GM19463 (cell line): ENCODE results near the gene CD300A.
A peak's percentile ranks its signal among the peaks of the same experiment; 100 is the strongest.

Experiments
- ATAC-seq: cut with Tn5 transposase; IDR thresholded peaks from one replicate; pipeline ENCODE4 v1.9.1; 2021; ENCODE audit warnings: mild to moderate bottlenecking, moderate library complexity; ENCODE audit not compliant: unreplicated experiment

CD300A gene

DNA sequence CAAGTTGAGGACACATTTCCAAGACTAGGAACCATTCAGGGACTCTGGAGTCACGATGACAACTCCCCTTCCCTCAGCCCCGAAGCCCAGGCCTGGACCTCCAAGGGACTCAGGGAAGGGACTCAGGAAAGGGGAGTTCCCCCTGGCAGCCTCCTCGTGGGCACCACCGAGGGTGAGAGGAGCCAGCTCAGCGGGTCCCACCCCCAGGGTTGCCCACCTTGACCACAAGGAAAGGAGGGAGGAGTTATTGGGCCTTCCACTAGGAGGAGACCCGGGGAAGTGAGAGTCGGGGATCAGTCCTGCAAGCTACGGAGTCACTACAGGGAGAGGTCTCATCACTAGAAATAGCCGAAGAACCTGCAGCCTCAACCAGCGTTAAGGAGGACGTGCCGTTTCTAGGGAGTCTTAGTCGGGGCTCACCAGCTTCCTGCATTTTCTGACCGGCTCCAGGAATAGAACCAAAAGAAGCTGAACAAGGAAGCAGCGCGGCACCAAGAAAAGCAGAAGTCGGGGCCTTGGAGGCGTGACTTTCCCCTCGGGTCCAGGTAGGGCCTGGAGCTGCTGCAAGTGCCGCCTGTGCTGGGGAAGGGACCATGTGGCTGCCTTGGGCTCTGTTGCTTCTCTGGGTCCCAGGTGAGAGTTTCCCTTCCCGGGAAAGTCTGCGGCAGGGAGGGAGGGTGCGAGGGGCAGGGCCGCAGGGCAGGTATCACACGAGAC lies at the start of gene CD300A:
CD300A (plus strand) TSS at position 524 of the 717 bp plus-strand sequence; CDS start at position 594, 70 bp downstream.
- ATAC-seq, result no peak

DNA sequence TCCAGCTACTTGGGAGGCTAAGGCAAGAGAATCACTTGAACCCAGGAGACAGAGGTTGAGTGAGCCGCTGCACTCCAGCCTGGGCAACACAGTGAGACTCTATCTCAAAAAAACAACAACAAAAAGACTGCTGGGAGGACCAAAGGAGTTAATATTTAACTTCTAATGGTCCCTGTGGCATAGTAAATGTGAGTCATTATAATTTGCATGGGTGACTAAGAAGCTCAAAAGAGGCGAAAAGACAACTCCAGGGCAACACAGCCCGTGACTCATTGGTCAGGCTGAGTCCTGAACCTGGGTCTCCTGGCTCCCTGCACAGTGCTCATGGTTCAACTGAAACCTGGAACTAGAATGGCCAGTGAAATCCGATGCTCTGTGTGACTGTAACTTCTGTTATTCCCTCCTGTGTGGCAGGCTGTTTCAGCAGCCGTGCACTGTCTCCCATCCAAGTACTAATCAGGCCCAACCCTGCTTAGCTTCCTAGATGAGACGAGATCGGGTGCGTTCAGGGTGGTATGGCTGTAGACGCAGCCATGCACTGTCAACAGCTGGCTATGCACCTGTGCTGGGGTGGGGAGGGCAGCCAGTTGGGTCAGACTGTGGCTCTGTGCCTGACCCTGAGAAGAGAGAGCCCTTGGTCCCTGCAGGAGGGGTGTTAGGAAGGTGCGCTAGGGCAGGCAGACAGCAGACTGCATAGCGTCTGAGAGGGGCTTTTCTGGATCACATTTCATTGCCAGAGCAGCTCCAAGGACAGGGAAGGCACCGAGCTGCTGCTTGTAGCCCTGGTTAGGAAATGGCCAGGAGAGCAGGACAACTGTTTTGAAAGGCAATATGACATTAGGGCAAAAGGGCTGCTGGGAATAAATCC lies 49.0 kb upstream of the CD300A start:
- ATAC-seq, result peak; percentile 82

DNA sequence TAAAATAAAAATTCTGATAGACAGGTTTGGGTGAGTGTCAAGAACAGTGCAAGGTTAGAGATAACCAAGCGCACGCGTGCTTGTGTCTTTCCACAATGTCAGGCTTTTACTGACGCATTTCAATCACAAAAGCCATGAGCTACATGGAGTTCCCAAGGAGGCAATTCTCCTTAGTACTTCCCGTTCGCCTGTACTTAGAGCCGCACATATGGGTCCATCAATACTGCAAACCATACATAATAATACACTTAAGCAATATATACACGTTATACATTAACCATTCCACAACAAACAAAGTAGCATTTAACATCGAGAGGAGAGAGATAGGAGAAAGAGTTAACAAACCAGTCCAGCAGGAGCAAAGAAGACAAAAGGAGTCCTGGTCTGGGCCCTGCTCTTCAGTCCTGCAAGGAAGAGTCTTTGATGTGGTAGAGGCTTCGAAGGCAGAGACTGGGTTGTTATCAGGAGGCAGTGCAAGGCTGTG lies 46.5 kb upstream of the CD300A start:
- ATAC-seq, result no peak

DNA sequence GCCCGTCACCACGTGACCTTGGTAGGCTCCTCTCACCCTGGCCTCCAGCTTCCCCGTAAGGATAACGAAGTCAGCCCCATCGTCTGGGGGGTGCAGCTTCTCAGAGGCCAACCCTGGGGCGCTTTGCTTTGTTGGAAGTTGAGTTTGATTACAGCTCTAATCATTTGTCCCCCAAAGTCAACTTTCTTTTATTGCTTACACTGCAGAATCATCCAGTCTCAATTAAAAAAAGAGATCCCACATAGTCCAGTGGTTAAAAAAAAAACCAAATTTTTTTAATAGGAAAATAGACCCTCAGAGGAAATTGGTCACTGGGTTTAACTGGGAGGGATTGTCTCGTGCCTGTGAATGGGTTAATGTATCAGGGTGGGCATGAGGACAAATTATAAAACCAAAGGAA lies 42.3 kb upstream of the CD300A start:
- ATAC-seq, result no peak

DNA sequence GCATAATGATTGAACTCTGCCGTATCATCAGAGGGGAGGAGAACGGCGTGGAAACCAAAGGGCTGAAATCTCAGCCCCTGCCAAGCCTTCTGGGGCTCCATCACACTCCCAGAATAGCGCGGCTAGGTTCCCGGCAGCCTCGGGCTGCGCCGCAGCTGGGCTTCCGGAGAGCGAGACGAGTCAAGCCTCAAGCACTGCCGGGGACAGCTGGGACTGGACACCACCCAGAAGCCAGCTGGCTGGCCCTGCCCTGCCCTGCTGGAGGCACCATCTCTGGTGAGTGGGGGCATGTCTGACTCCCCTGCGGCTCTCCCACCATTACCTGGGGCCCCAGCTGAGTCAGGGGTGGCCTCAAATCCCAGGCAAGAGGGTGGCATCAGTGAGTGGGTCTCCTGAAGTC lies 41.8 kb upstream of the CD300A start:
- no peak for ATAC-seq

DNA sequence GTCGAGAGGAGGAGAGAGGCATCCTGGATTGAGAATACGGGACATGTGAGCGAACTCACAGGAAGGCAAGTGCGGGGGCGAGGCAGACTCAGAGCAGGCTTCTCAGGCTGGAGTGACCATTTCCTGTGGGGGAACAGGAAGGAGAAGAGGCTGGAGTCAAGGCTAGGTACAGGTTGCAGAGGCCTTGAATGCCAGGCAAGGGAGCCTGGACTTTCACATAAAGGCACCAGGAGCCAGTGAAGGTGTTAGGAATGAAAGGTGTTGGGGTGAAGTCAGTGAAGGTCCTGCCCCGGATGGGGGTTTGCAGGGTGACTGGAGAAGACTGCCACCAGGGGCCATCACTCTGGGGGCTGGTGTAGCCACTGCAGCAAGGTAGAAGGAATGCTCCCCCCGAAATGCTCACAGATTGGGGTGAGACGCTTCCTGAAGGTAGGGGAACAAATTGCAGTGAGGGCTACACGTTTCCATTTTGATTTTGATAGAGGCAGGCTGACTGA lies 39.8 kb upstream of the CD300A start:
- ATAC-seq, result no peak

DNA sequence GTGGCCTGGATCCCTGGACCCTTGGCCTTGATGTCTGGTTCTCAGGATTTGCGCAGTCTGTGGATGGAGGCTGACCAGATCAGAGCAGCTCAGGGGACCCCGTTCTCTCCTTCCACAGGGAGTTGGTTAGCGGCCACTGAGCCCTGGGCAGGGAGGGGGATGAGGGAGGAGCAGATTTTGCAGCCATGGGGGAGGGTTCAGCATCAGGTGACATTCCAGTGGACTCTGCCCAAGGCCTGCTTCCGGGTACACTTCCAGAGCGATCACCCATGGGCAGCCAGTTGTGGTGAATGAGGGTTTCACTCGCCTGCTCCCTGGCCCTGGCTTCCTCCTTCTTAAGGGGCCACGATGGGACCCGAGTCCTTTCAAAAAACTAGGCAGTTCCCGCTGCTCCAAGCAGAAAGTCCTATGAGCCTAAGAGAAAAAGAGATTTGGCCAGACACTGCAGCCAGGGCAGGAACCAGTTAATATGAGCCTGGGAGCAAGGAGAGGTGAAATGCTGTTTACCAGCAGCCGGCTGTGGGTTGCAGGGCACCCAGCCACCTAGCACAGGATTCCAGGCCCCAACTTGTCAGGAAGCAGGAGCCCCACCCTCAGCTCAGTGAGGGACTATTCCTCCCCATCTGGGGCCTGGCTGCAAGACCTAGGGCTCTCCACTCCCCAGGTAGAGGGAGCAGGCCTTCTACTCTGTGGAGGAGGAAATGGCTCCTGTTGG lies 39.2 kb upstream of the CD300A start:
- no peak for ATAC-seq

DNA sequence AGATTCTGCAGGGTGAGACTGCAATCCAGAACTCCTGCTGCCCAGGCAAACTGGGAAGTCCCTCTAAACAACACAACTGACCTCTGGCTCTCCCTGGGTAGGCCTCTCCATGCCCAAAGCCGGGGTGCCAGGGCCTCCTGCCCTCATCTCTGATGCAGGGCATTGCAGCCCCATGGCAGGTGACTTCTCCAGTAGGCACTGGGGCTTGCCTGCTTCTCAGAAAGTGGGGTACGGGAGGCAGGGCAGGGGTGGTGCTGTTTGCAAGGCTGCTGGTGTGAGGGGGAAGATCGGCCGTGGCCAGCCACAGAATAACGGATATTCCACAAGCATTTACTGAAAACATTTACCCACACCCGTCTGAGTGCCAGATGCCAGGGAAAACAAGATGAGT lies 38.7 kb upstream of the CD300A start:
- ATAC-seq, result no peak

DNA sequence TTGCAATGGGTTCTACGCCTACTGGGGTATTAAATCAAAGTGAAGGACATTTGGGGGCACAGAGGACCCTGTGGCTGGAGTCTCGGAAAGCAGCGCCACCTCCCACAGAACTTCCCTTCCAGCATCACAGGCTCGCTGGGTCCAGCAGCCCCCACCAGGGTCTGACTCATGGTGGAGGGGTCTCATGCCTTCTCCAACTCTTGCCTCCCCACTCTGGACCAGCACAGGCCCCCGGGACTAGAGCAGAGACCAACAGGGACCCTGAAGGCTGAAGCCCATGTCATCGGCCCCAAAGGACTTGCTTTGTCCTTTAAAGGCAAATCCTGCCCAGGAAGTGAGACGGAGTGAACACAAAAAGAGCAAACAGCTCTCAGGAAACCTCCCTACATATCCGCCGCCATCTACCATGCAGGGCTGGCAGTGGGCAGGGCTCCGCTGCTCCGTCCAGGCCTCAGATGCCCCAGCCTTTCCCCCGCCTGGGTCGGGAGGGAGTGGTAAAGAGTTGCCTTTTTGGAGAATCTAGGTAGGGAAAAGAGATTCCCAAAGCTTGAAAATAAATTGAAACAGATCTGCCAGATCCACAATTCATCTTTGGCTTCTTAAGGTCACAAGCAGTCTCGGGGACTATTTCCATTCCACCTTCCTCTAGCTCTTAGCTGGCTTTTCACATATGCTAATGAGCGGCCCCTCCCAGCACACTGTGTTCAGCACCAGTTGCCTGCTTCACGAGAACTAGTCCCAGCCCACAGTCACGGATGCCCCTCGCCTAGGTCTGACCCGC lies 36.6 kb upstream of the CD300A start:
- peak; percentile 17 for ATAC-seq

DNA sequence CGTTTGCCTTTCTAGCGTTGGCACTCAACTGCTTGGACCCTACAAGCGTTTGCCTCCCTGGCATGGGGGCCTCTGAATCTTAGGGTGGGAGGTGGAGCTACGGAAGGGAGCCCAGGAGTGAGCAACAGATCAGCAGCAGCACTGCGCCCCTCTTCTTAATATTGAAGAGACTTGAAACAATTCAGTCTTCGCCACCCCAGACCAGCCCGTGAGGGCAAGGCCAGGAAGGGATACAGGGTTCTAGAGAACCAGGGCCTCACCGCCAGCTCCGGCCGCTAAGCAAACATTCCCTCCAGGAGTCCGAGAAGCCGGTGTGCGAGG lies 36.1 kb upstream of the CD300A start:
- no peak for ATAC-seq

DNA sequence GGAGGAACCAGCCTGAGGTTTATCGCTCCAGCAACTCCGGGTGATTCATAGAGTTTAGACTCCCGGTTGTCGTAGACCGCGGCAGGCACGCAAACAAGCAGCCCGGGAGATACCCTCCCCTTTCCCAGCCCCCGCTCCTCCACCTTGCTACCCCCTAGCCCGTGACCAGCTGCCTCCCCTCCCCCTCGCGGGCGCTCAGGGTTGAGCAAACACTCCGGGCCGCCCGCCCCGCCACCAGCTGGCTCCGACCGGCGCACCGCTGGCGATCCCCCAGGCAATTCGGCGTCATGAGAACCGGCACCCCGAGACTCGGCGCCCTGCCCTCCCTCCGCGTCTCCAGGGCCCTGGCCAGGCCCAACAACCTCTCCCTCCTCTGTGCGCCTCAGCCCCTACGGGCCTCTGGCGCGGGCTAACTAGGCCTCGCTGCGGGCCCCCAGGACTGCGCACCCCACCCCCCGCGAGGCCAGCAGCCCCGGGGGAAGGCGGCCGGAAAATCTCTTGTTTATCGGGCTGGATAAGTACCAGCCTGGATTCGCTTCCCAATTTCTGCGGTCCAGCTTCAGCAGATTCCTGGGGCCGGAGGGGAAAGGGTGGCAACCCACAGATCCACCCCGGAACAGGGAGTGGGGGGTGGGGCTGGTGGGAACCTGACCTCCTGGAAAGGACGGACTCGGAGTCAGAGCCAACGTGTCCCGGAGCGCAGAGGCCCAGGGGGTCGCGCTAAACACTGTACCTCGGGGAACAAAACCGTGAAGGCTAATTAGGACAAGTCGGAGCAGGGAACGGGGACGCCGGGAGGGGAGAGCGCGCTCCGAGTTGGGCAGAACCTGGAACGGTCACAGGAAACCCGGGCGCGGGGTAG lies 35.5 kb upstream of the CD300A start:
- ATAC-seq, result peak; percentile 50

DNA sequence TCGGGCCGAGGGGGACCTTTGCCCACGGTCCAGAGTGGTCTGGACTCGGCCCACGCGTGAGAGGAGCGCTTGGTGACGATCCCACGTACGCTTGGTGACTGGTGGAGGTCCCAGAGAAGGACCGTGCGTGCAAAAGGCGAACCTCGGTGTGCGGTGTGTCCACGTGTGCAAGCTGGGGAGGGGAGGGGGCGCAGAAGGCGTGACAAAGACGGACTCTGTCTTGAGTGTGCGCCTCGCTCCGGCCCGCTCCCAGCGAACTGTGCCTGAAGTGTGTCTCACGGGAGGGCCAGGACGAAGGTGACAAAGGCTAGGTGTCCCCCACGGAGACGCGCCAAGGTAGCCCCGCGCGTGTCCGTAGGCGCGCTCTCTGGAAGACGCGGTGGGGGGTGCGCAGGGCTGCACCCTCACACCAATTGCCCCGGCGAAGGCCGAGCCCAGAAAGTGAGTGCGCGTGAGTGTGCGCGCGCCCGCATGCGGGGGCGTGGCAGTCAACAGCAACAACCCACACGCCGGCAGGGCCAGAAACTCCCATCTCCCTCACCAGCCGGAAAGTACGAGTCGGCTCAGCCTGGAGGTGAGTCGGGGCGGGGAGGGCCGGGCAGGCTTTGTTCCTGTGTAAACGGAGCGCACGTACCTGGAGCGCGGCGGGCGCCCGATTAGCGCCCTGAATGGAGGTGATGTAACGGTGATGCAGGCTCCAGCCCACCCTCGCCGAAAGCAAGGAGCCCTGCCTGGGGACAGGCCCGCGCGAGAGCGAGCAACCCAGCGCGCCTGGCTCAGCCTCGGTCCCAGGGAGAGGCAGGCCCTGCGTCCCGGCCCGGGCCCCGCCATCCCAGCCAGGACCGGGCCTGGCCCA lies 34.6 kb upstream of the CD300A start, which contains the start of gene GPRC5C:
GPRC5C (plus strand) TSS at position 521 of the 856 bp plus-strand sequence. CDS start 7,689 bp downstream, outside the sequence.
- peak; percentile 48 for ATAC-seq

DNA sequence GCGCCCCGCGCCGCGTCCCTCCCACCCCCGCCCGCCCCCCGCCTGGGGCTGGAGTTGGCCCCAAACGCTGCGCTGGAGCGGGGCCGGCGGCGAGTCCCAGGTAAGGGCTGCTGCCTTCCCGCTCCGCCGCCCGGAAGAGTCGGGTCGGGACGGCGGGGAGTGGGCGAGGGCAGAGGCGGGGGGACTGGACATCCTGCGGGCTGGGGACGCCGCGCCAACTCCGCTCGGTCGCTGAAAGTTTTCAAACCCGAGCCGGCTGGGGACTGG lies 34.1 kb upstream of the CD300A start:
- no peak for ATAC-seq

DNA sequence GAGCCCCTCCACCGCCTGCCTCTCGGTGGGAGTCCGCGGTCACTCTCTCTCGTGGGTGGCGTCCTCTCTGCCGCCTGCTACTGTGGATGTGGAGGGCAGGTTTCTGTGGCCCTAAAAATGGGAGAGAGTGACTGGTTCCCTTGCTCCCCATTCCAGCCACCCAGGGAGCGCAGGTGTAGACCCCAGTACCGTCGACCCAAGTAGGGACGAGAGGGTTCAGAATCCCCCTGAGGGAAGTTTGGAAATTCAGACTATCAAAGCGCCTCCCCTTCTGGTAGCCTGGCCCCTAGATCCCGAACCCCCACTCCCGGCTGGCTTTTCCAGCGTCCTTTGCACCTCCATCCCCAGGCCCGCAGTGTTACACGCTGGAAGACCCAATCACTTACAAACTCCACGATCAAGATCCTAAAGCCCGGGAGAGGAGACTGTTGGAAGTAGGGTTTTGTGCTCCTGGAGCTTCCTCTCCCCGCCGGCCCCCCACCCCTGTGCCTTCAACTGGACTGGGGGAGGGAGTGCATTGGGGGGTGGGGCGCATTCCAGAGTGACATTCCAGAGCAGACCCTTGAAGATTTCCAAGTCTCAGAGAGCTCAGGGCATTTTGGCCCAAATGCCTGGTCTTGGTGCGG lies 33.6 kb upstream of the CD300A start:
- ATAC-seq, result no peak

DNA sequence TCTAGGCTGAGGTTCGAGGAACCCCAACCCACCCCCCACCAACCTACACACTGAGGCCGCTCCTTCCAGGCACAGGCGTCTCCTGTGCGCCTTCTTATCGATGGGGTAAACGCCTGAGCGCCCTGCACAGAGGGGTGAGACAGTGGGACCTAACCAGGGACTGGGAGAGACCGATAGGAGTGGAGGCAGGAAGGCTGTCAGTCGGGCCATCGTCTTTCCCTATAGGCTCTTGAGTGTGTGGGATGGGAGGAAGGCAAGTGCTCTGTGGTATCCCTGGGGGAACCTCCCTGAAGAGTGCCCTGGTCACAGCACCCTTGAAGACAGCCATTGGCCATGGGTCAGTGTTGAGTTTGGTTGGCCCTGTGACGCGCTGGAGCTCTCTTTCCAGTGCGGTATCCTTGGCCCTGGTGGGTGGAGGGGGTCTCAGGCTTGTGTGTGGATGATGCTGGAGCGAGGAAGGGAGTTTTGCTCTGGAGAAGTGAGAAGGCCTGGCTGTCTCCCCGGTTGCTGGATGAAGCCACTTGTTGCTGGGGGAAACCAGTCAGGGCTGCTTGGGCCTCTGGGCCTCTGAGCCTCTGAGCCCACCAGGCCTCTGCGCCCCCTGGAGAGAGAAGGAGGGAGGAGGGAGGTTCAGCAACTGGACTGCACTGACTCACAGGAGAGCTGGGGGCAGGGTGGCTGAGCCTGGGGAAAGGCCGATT lies 32.9 kb upstream of the CD300A start:
- ATAC-seq, result no peak

DNA sequence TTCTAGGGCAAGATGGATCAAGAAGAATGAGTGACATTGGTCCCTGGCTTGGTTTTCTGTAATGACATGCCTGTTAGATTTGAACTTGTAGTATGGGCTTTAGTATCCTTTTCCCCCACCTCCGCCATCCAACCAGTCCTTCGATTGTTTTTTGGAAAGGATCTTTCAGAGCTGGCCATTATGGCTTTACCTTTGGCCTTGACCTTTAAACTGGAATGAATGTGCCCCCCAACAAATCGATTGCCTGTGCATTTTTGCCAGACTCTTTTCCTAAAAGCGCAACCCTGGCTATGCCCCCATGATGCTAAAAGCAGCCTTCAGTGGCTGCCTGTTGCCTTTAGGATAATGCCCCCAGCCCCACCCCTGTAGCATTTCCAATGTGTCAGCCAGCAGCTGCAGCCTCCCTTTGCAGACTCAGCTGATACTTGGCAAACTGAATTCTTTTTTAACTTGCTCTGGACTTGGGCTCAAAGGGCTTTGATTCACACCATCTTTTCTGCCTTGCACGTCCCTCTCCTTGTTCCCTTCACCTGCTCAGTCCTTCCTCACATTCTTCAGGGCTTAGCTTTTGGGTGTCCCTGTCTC lies 30.6 kb upstream of the CD300A start:
- ATAC-seq, result no peak

DNA sequence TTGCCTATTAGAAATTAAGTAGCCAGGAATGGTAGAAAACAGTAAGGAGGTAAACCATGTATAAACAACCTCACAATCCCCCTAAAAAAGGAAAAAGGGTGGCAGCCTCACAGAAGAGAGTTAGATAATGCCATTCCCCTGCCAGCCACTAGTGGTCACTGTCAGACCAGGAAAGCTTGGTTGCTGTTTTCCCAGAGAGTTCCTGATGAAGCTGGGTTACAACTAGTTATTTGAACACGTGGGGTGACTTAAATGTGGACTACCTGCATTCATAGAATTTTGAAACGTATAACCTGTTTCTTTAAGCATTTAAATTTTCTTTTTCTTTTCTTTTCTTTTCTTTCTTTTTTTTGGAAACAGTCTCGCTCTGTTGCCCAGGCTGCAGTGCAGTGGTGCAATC lies 28.7 kb upstream of the CD300A start:
- no peak for ATAC-seq
